PC-9 (cell line): ENCODE data around the gene DOCK2.

Experiments
- CTCF ChIP-seq: fragments of 200-600 bp; sonication (generic); conservative IDR thresholded peaks from 2 replicates; pipeline ENCODE4 v1.6.1; 2017; ENCODE audit warnings: mixed run types, antibody characterized with exemption, mild to moderate bottlenecking, moderate library complexity
- EZH2 ChIP-seq: fragments of 200-600 bp; sonication (generic); IDR thresholded peaks from 2 replicates; pipeline ENCODE4 v1.8.0; 2017; ENCODE audit warnings: antibody characterized with exemption, low read depth

- TF ChIP-seq CTCF, result no peak
- TF ChIP-seq EZH2, result no peak
Observed at GRCh38 chr5:169606279-169606678, 30.8 kb upstream of the DOCK2 start.
